Suprapubic skin (tissue), 4 donors: Measurements from ENCODE around the gene RAB3A.

Experiments used
- POLR2A ChIP-seq, 2 donors: fragments of 450-650 bp; IDR thresholded peaks; one replicate each; pipeline ENCODE4 v1.6.1; 2017; ENCODE audit warnings: antibody characterized with exemption in 2 of 2, mild to moderate bottlenecking in 2 of 2, moderate library complexity in 2 of 2
- POLR2AphosphoS5 ChIP-seq, 3 donors: sonication (generic); formaldehyde crosslinking; IDR thresholded peaks; one replicate each; pipeline ENCODE4 v1.6.1; 2017; ENCODE audit warnings: antibody characterized with exemption in 3 of 3
- TF ChIP-seq, protein P1 (sequence below), 2 donors: fragments of 200-600 bp in 1 of 2; fragments of 450-650 bp in 1 of 2; sonication (generic) in 1 of 2; IDR thresholded peaks; one replicate each; pipeline ENCODE4 v1.5.1; 2016 to 2019; ENCODE audit warnings: antibody characterized with exemption in 2 of 2, mild to moderate bottlenecking in 1 of 2, moderate library complexity in 1 of 2

DNA sequence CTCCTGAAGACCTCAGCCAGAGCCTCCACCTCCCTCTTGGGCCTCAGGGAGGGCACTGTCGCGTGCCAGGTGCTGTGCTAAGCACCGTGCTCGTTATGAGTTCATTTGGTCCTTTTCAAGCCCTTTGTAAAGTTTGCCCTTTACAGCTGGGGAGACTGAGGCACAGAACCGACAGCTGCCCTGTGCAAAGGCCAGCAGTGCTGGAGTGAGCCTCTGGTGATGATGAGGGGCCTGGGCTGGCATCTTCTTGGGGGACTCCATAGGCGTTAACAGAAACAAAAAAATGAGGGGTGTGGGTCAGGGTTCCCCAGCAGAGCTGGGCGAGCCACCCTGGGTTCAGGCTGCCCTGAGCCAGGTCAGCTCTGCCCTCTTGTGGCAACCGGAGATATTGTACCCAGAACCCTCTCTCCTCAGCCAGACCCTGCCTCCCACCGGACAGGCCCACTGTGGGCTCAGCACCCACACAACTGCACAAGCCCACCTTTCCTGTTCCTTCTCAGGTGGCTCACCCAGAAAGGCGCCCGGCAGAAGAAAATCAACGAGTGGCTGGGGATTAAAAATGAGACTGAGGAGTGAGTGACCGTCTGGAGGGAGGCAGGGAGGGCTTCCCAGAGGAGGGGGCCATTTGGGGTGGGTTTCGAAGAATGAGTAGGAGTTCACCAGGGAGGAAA is 35.7 kb downstream of the RAB3A start:
- no peak for TF ChIP-seq POLR2A (IDR thresholded peaks at IDR 0.05)
- TF ChIP-seq, protein P1, sequence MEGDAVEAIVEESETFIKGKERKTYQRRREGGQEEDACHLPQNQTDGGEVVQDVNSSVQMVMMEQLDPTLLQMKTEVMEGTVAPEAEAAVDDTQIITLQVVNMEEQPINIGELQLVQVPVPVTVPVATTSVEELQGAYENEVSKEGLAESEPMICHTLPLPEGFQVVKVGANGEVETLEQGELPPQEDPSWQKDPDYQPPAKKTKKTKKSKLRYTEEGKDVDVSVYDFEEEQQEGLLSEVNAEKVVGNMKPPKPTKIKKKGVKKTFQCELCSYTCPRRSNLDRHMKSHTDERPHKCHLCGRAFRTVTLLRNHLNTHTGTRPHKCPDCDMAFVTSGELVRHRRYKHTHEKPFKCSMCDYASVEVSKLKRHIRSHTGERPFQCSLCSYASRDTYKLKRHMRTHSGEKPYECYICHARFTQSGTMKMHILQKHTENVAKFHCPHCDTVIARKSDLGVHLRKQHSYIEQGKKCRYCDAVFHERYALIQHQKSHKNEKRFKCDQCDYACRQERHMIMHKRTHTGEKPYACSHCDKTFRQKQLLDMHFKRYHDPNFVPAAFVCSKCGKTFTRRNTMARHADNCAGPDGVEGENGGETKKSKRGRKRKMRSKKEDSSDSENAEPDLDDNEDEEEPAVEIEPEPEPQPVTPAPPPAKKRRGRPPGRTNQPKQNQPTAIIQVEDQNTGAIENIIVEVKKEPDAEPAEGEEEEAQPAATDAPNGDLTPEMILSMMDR (IDR thresholded peaks at IDR 0.05) = peak; percentile 38 to 80
- TF ChIP-seq POLR2AphosphoS5 (IDR thresholded peaks at IDR 0.05) = no peak
